ENCODE results near the gene WDFY4.
"Not testable (repeated sequence)": the region's sequence is repeated elsewhere in the genome, so short reads cannot be mapped to it uniquely, and the experiment has no call there.

The WDFY4 gene

GRCh38 chr10:48639632-48640031, 45.0 kb upstream of the WDFY4 start:
- no peak overlapping the region for H3K4me3 ChIP-seq (replicated peaks in 1 of 2; ENCODE audit: low read depth in 2 of 2, low read length in 2 of 2)
- DNase-seq (ENCODE audit: low read depth in 2 of 2), result peak; percentile 22 to 39
- TF ChIP-seq, protein P1, sequence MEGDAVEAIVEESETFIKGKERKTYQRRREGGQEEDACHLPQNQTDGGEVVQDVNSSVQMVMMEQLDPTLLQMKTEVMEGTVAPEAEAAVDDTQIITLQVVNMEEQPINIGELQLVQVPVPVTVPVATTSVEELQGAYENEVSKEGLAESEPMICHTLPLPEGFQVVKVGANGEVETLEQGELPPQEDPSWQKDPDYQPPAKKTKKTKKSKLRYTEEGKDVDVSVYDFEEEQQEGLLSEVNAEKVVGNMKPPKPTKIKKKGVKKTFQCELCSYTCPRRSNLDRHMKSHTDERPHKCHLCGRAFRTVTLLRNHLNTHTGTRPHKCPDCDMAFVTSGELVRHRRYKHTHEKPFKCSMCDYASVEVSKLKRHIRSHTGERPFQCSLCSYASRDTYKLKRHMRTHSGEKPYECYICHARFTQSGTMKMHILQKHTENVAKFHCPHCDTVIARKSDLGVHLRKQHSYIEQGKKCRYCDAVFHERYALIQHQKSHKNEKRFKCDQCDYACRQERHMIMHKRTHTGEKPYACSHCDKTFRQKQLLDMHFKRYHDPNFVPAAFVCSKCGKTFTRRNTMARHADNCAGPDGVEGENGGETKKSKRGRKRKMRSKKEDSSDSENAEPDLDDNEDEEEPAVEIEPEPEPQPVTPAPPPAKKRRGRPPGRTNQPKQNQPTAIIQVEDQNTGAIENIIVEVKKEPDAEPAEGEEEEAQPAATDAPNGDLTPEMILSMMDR (IDR thresholded peaks at IDR 0.05; ENCODE audit: low read depth, low read length), result no peak

DNA sequence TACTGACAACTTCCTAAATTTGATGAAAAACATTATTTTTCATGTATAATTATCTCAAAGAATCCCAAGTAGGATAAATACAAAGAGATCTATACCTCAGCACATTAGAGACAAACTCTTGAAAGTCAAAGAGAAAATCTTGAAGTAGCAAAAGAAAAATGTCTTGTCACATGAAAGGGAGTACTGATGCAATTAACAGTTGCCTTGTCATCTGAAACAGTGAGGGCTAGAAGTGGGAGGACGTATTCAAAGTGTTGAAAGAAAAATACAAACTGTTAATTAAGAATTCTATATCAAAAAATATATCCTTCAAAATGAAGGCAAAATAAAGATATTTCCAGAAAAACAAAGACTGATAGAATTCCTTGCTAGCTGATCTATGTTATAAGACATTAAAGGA, 44.3 kb upstream of the WDFY4 start:
- no peak overlapping the region for H3K4me3 ChIP-seq (replicated peaks in 1 of 2; ENCODE audit: low read depth in 2 of 2, low read length in 2 of 2)
- no peak for DNase-seq (ENCODE audit: low read depth in 2 of 2)
- TF ChIP-seq, protein P1 (IDR thresholded peaks at IDR 0.05; ENCODE audit: low read depth, low read length), result no peak

GRCh38 chr10:48641099-48641690, 43.5 kb upstream of the WDFY4 start:
- H3K4me3 ChIP-seq (replicated peaks in 1 of 2; ENCODE audit: low read depth in 2 of 2, low read length in 2 of 2), result not testable (repeated sequence)

GRCh38 chr10:48645600-48645999, 39.1 kb upstream of the WDFY4 start:
- TF ChIP-seq, protein P1 (IDR thresholded peaks at IDR 0.05; ENCODE audit: low read depth, low read length), result no peak
- H3K4me3 ChIP-seq (replicated peaks in 1 of 2; ENCODE audit: low read depth in 2 of 2, low read length in 2 of 2), result no peak overlapping the region
- no peak for DNase-seq (ENCODE audit: low read depth in 2 of 2)

More at GRCh38 chr10:48641099-48641690, 43.5 kb upstream of the WDFY4 start:
- DNase-seq (ENCODE audit: low read depth in 2 of 2), result not testable (repeated sequence)

DNA sequence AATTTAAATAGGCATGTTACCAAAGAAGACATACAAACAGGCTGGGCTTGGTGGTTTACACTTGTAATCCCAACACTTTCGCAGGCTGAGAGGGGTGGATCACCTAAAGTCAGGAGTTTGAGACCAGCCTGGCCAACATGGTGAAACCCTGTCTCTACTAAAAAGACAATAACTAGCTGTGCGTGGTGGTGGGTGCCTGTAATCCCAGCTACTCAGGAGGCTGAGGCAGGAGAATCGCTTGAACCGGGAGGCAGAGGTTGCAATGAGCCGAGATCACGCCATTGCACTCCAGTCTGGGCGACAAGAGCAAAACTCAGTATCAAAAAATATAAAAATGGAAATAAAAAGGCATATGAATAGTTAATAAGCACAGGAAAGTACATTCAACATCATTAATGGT, 37.6 kb upstream of the WDFY4 start:
- H3K4me3 ChIP-seq (replicated peaks in 1 of 2; ENCODE audit: low read depth in 2 of 2, low read length in 2 of 2); DNase-seq (ENCODE audit: low read depth in 2 of 2): not testable (repeated sequence)

GRCh38 chr10:48648172-48648942, 36.3 kb upstream of the WDFY4 start:
- TF ChIP-seq, protein P1 (IDR thresholded peaks at IDR 0.05; ENCODE audit: low read depth, low read length), result no peak
- no peak for DNase-seq (ENCODE audit: low read depth in 2 of 2)
- H3K4me3 ChIP-seq (replicated peaks in 1 of 2; ENCODE audit: low read depth in 2 of 2, low read length in 2 of 2), result no peak overlapping the region

DNA sequence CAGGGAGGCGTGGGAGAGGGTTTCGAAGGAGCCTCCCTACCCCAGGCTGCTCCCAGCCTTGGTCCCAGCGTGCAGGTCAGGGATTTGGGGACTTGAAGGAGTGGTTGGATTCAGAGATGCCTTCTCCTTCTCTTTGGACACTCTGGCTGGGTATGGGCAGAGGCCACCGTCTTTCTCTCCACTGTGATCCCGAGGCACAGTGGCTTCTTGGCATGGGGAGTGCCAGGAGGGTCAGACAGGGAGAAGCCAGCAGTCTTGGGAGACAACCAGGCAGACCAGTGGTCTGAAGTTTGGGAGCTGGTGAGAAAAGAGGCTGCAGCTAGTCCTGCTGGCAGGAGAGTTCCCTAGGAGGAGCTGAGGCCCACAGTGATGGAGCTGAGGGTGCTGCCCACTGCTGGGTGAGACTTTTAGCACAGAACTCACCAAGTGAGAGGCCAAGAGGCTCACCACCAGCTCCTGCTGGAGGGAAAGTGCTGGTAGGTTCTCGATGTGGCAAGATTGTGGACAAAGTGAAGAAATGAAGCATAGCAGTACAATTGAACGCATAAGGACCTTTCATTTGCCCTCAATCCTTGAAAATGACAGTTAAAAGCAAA, 35.2 kb upstream of the WDFY4 start:
- H3K4me3 ChIP-seq (replicated peaks in 1 of 2; ENCODE audit: low read depth in 2 of 2, low read length in 2 of 2), result no peak overlapping the region
- peak; percentile 11 to 21 for DNase-seq (ENCODE audit: low read depth in 2 of 2)
- TF ChIP-seq, protein P1 (IDR thresholded peaks at IDR 0.05; ENCODE audit: low read depth, low read length), result peak; percentile 21

All from cardiac fibroblast (primary cell).